IMR-90 (cell line): ENCODE data around the gene COL19A1.

Experiments
- CEBPB ChIP-seq: IDR thresholded peaks from 2 replicates; pipeline ENCODE4 v1.6.1; 2012; ENCODE audit warnings: low read depth, low read length, improper control_type of control experiment
- CTCF ChIP-seq: conservative IDR thresholded peaks from 2 replicates; pipeline ENCODE4 v1.5.1; 2012; ENCODE audit warnings: mild to moderate bottlenecking, low read depth, low read length, improper control_type of control experiment

GRCh38 chr6:69984506-69984905, 118.2 kb downstream of the COL19A1 start:
- no peak for TF ChIP-seq CTCF
- TF ChIP-seq CEBPB, result no peak
